Suppressor macrophage treated with lipopolysaccharide for 4 hours (primary cell): ENCODE results near the gene OR5V1.
"Not testable (repeated sequence)": the region's sequence is repeated elsewhere in the genome, so short reads cannot be mapped to it uniquely, and the experiment has no call there.

Experiments used
- DNase-seq: peaks from one replicate; pipeline ENCODE4 v3.0.0-alpha.2; 2020

Gene OR5V1

DNA sequence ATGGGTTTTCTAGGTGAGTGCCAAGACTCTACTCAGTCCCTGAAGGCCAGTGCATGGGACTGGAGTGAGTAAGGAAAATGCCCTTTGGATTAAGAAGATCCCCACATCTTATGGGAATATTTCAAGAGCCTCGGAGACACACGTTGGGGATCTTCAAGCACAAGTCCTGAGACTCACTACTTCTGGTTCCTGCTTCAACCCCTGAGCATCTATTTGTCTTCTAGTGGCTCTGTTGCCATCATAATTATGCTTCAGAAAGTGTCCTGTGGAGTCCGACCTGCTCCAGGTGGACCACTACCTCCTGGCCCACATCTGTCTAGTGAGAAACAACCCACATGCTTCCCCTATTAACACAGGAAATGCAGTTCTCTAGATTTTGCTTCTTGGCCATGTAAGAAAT, at the start of gene OR5V1:
Gene OR5V1 (minus strand): TSS at position 101 of the 400 bp plus-strand sequence. CDS start 12,670 bp downstream, outside the sequence.
- DNase-seq = no peak

DNA sequence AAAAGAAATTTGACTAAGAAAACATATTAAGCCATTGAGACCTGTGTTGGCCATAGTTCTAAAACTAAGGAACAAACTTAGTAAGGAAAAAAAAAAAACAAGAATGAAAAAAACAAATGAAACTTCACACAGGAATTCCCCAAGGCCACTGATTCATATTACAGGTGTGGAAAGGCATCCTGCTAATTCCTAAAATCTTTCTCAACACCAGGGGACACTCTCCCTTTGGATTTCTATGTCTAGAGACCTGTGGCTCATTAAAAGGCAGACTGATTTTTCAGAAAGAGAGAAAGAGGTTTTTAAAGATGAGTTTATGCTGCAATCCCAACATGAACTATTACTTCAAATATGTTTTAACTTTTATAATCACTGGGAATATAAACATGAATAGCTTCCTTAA, 45.9 kb upstream of the OR5V1 start, which contains the start of gene OR12D1:
Gene OR12D1 (plus strand): TSS at position 341 of the 400 bp plus-strand sequence.
- DNase-seq = no peak

GRCh38 chr6:29403801-29404200, 35.1 kb upstream of the OR5V1 start:
- DNase-seq = no peak

- DNase-seq = no peak
Observed at GRCh38 chr6:29399525-29399924, 30.9 kb upstream of the OR5V1 start.

GRCh38 chr6:29395331-29395730, 26.7 kb upstream of the OR5V1 start, which contains the start of gene OR12D2:
TSS of gene OR12D2 (plus strand) at chr6:29395631. CDS start at chr6:29396700, 1,069 bp downstream.
- no peak for DNase-seq

GRCh38 chr6:29388533-29388932, 19.9 kb upstream of the OR5V1 start:
- DNase-seq = no peak

GRCh38 chr6:29376003-29376402, 7.3 kb upstream of the OR5V1 start:
- DNase-seq = peak; percentile 4

- no peak for DNase-seq
Observed at GRCh38 chr6:29375191-29375590, 6.5 kb upstream of the OR5V1 start, which contains the start of gene OR12D3. TSS of gene OR12D3 (minus strand) at chr6:29375291. CDS start at chr6:29375287, 4 bp downstream.

GRCh38 chr6:29355603-29356002, 13.1 kb downstream of the OR5V1 start:
- DNase-seq = no peak

GRCh38 chr6:29354980-29355379, 13.7 kb downstream of the OR5V1 start:
- no peak for DNase-seq

DNA sequence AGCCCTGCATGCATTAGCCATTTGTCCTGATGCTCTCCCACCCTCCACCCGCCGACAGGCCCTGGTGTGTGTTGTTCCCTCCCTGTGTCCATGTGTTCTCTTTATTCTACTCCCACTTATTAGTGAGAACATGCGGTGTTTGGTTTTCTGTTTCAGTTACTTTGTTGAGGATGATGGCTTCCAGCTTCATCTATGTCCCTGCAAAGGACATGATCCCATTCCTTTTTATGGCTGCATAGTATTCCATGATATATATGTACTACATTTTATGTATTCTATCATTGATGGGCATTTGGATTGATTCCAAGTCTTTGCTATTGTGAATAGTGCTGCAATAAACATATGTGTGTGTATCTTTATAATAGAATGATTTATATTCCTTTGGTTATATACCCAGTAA, 19.3 kb downstream of the OR5V1 start:
- DNase-seq = not testable (repeated sequence)

- DNase-seq = no peak
Observed at GRCh38 chr6:29345380-29345779, 23.3 kb downstream of the OR5V1 start.

- DNase-seq = no peak
Observed at GRCh38 chr6:29336269-29336668, 32.4 kb downstream of the OR5V1 start.

- no peak for DNase-seq
Observed at GRCh38 chr6:29332676-29333075, 36.0 kb downstream of the OR5V1 start.

DNA sequence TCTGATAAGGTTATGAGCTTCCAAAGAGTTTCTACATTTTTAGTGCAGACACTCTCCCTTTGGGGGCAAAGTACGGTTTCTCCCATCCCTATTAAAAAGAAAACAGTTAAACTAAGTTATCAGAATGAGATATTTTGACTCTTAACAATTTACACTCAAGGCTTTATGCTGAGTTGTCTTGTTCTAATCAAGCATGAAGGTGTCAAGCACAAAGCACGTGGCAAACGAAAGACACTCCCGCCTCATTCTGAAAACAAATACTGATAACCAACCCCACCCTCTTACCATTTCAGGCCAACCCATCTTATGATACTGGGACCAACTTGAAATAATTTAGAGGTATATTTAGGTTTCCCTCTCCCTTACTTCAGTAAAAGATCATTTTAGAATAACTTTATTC, 42.9 kb downstream of the OR5V1 start:
- no peak for DNase-seq

DNA sequence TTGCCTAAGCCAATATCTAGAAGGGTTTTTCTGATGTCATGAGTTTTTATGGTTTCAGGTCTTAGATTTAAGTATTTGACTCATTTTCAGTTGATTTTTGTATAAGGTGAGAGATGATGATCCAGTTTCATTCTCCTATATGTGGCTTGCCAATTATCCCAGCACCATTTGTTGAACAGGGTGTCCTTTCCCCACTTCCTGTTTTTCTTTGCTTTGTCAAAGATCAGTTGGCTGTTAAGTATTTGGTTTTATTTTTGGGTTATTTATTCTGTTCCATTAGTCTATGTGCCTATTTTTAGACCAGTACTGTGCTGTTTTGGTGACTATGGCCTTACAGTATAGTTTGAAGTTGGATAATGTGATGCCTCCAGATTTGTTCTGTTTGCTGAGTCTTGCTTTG, 45.3 kb downstream of the OR5V1 start:
- DNase-seq = not testable (repeated sequence)

DNA sequence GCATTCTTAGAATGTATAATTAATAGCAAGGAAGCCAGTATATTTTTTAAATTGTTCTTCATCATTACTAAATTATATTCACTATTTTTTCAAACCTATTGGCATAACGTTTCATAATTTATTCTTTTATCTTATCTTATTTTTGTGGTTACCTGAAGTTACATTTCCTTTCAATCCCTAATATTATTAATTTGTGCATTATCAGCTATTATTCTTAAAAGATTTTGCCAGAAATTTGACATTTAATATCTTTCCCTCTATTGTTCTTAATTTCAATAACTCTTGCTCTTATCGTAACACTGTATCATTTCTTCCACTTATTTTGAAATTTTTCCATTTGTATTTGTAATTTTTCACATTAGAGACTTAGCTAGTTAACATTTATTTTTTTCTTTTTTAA, 48.7 kb downstream of the OR5V1 start:
- no peak for DNase-seq
